Suprapubic skin (tissue), 4 donors: ENCODE results near the gene GTF2IRD1. TPM values are rescaled to one million over a fixed set of nuclear protein-coding genes. Genes with fewer than 3 reads are reported as not detected.

Experiments
- DNase-seq, 2 donors: peaks; one replicate each; pipeline ENCODE4 v3.0.0-alpha.2; 2019; ENCODE audit warnings: low spot score in 2 of 2
- H3K27ac ChIP-seq: fragments of 200-600 bp; sonication (generic); one replicate; pipeline ENCODE4 v1.5.1; 2019
- H3K27me3 ChIP-seq: fragments of 200-600 bp; sonication (generic); one replicate; pipeline ENCODE4 v1.5.1; 2019
- H3K36me3 ChIP-seq: fragments of 200-600 bp; sonication (generic); one replicate; pipeline ENCODE4 v1.5.1; 2019
- H3K4me1 ChIP-seq: fragments of 200-600 bp; sonication (generic); one replicate; pipeline ENCODE4 v1.5.1; 2019
- H3K4me3 ChIP-seq: fragments of 200-600 bp; sonication (generic); one replicate; pipeline ENCODE4 v1.5.1; 2019; ENCODE audit warnings: mild to moderate bottlenecking
- H3K9me3 ChIP-seq: fragments of 200-600 bp; sonication (generic); one replicate; pipeline ENCODE4 v1.5.1; 2019
- CTCF ChIP-seq, 2 donors: fragments of 200-600 bp in 1 of 2; fragments of 450-650 bp in 1 of 2; sonication (generic) in 1 of 2; IDR thresholded peaks; one replicate each; pipeline ENCODE4 v1.5.1; 2016 to 2019; ENCODE audit warnings: antibody characterized with exemption in 2 of 2, mild to moderate bottlenecking in 1 of 2, moderate library complexity in 1 of 2
- EP300 ChIP-seq: sonication (generic); formaldehyde crosslinking; IDR thresholded peaks from one replicate; pipeline ENCODE4 v1.6.1; 2017; ENCODE audit warnings: antibody characterized with exemption
- POLR2A ChIP-seq, 2 donors: fragments of 450-650 bp; IDR thresholded peaks; one replicate each; pipeline ENCODE4 v1.6.1; 2017; ENCODE audit warnings: antibody characterized with exemption in 2 of 2, mild to moderate bottlenecking in 2 of 2, moderate library complexity in 2 of 2
- POLR2AphosphoS5 ChIP-seq, 3 donors: sonication (generic); formaldehyde crosslinking; IDR thresholded peaks; one replicate each; pipeline ENCODE4 v1.6.1; 2017; ENCODE audit warnings: antibody characterized with exemption in 3 of 3
- WGBS: methylation state at CpG from one replicate; pipeline ENCODE4 v1.1.5; 2018; 5-methylcytosine and 5-hydroxymethylcytosine counted together
- total RNA-seq, 4 donors: library from RNA; depleted of rRNA; stranded (reverse); fragments of >200 nt; gene quantifications; one replicate each; pipeline ENCODE4 v1.1.0, GENCODE V29; 2016

Gene GTF2IRD1
- total RNA-seq, 4 donors from 2014 or later: 23.1 to 41.2 (median 25.0) TPM

GRCh38 chr7:74475243-74475986 lies 21.7 kb downstream of the GTF2IRD1 start:
- WGBS: 50% methylated on average over 14 of the region's 15 CpGs
- Histone ChIP-seq H3K36me3 (no peaks in the 10 kb centered on the region), H3K27me3 (no peaks in the 10 kb centered on the region), H3K4me1 (peaks cover 52% of the 10 kb centered on the region), H3K4me3 (no peak overlapping the region), H3K9me3 (no peaks in the 10 kb centered on the region), H3K27ac (no peak overlapping the region)
- TF ChIP-seq EP300: no peak
- no peak for DNase-seq

- Histone ChIP-seq H3K36me3 (no peaks in the 10 kb centered on the region), H3K27me3 (no peaks in the 10 kb centered on the region), H3K4me3 (no peak overlapping the region), H3K4me1 (peaks cover 58% of the 10 kb centered on the region), H3K27ac (peak overlapping the region; percentile 97), H3K9me3 (no peaks in the 10 kb centered on the region)
- no peak for DNase-seq
- TF ChIP-seq POLR2A (IDR thresholded peaks at IDR 0.05) (no peak), CTCF (IDR thresholded peaks at IDR 0.05) (no peak), POLR2AphosphoS5 (IDR thresholded peaks at IDR 0.05) (no peak), EP300 (no peak)
- 34% methylated on average over 8 of the region's 8 CpGs for WGBS
These were observed 22.3 kb downstream of the GTF2IRD1 start for GRCh38 chr7:74475987-74476350.

GRCh38 chr7:74476626-74477025 lies 22.9 kb downstream of the GTF2IRD1 start:
- H3K36me3 ChIP-seq: no peaks in the 10 kb centered on the region
- DNase-seq: no peak
- H3K9me3 ChIP-seq: no peaks in the 10 kb centered on the region
- 82% methylated on average over 8 of the region's 8 CpGs for WGBS
- TF ChIP-seq POLR2AphosphoS5 (IDR thresholded peaks at IDR 0.05) (no peak), CTCF (IDR thresholded peaks at IDR 0.05) (no peak), POLR2A (IDR thresholded peaks at IDR 0.05) (no peak), EP300 (no peak)
- no peaks in the 10 kb centered on the region for H3K27me3 ChIP-seq
- H3K4me1 ChIP-seq: peaks cover 65% of the 10 kb centered on the region
- H3K27ac ChIP-seq: peak overlapping the region; percentile 97
- H3K4me3 ChIP-seq: no peak overlapping the region

GRCh38 chr7:74478671-74479065 lies 25.0 kb downstream of the GTF2IRD1 start:
- no peak for DNase-seq
- peak overlapping the region; percentile 97 for H3K27ac ChIP-seq
- WGBS: 87% methylated on average over 4 of the region's 4 CpGs
- H3K36me3 ChIP-seq: no peaks in the 10 kb centered on the region
- H3K9me3 ChIP-seq: no peaks in the 10 kb centered on the region
- no peaks in the 10 kb centered on the region for H3K27me3 ChIP-seq
- H3K4me3 ChIP-seq: peak overlapping the region; percentile 50
- TF ChIP-seq POLR2A (IDR thresholded peaks at IDR 0.05) (no peak), POLR2AphosphoS5 (IDR thresholded peaks at IDR 0.05) (no peak), CTCF (IDR thresholded peaks at IDR 0.05) (no peak), EP300 (no peak)
- peaks cover 83% of the 10 kb centered on the region for H3K4me1 ChIP-seq

GRCh38 chr7:74479066-74479781 lies 25.5 kb downstream of the GTF2IRD1 start:
- Histone ChIP-seq H3K27ac (peak overlapping the region; percentile 97), H3K4me1 (peaks cover 88% of the 10 kb centered on the region), H3K36me3 (no peaks in the 10 kb centered on the region), H3K9me3 (no peaks in the 10 kb centered on the region), H3K4me3 (peak overlapping the region; percentile 50), H3K27me3 (no peaks in the 10 kb centered on the region)
- WGBS: 23% methylated on average over 16 of the region's 19 CpGs
- TF ChIP-seq CTCF (IDR thresholded peaks at IDR 0.05) (no peak), EP300 (no peak), POLR2AphosphoS5 (IDR thresholded peaks at IDR 0.05) (no peak), POLR2A (IDR thresholded peaks at IDR 0.05) (no peak)
- DNase-seq: no peak
